GM10847 (cell line): ENCODE data around the gene TXNDC11.

Experiments used
- POLR2A ChIP-seq: IDR thresholded peaks from 2 replicates; pipeline ENCODE4 v1.6.1; 2011; ENCODE audit not compliant: insufficient read length; ENCODE audit errors: extremely low read depth

The TXNDC11 gene

GRCh38 chr16:11630768-11631056 lies 111.9 kb downstream of the TXNDC11 start:
- no peak for TF ChIP-seq POLR2A

DNA sequence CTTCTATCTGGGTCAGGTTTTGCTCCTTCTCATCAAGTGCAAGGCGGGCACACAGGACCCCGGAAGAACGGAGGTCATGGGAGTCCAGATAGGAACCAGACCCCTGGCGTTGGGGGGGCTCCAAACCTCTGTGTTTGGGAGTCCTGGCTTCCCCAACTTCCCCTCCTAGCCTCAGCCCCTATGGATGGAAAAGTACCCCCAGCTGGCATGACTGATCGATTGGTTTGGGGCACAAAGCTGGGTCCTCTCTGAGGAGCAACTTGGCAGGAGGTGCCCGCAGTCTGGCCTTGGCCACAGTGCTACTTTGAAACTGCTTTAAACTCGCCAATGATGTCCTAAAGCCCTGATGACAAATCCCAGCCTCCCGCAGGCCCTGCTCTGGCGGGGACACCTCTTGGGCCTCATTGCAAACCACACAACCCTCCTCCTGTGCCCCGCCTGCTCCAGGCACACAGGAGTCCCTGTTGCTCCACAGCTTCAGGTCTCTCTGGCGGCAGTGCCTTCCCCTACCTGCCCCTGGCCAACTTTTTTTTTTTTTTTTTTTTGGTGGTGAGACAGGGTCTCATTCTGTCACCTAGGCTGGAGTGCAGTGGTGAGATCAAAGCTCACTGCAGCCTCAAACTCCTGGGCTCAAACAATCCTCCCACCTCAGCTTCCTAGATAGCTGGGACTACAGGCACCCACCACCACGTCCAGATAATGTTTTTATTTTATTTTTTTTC lies 112.5 kb downstream of the TXNDC11 start:
- TF ChIP-seq POLR2A: no peak
